Choroid plexus epithelial cell (primary cell): ENCODE measurements around the gene ADGRD1.

Source experiments
- DNase-seq: peaks from one replicate; pipeline ENCODE4 v3.0.0-alpha.2; 2010; ENCODE audit warnings: low read depth
- H3K4me3 ChIP-seq: 2 replicates; pipeline ENCODE4 v1.5.1; 2011; ENCODE audit warnings: low read depth, mild to moderate bottlenecking, control low read depth, low read length, moderate library complexity
- TF ChIP-seq, protein P1 (sequence below): conservative IDR thresholded peaks from 2 replicates; pipeline ENCODE4 v1.5.1; 2011; ENCODE audit warnings: low read depth, mild to moderate bottlenecking, control low read depth, inconsistent platforms, low read length, moderate library complexity

The ADGRD1 gene

GRCh38 chr12:130970165-130970907, 16.6 kb downstream of the ADGRD1 start:
- TF ChIP-seq, protein P1, sequence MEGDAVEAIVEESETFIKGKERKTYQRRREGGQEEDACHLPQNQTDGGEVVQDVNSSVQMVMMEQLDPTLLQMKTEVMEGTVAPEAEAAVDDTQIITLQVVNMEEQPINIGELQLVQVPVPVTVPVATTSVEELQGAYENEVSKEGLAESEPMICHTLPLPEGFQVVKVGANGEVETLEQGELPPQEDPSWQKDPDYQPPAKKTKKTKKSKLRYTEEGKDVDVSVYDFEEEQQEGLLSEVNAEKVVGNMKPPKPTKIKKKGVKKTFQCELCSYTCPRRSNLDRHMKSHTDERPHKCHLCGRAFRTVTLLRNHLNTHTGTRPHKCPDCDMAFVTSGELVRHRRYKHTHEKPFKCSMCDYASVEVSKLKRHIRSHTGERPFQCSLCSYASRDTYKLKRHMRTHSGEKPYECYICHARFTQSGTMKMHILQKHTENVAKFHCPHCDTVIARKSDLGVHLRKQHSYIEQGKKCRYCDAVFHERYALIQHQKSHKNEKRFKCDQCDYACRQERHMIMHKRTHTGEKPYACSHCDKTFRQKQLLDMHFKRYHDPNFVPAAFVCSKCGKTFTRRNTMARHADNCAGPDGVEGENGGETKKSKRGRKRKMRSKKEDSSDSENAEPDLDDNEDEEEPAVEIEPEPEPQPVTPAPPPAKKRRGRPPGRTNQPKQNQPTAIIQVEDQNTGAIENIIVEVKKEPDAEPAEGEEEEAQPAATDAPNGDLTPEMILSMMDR, result no peak
- no peak for DNase-seq
- H3K4me3 ChIP-seq, result no peak overlapping the region

DNA sequence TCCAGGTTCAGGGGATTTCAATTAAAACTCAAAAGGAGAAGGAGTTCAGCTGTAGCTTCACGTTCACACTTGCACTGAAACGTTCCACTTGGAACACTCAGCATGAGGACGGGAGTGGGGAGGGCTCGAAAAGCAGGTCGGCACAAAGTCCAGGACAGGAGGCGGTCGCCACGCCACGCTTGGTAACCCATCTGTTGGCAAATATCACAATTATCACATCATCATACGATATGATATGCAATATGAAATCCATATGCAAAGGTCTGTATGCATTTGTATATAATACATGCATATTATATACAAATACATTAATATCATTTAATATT, 17.2 kb downstream of the ADGRD1 start:
- no peak for DNase-seq
- H3K4me3 ChIP-seq, result no peak overlapping the region
- TF ChIP-seq, protein P1, result no peak

DNA sequence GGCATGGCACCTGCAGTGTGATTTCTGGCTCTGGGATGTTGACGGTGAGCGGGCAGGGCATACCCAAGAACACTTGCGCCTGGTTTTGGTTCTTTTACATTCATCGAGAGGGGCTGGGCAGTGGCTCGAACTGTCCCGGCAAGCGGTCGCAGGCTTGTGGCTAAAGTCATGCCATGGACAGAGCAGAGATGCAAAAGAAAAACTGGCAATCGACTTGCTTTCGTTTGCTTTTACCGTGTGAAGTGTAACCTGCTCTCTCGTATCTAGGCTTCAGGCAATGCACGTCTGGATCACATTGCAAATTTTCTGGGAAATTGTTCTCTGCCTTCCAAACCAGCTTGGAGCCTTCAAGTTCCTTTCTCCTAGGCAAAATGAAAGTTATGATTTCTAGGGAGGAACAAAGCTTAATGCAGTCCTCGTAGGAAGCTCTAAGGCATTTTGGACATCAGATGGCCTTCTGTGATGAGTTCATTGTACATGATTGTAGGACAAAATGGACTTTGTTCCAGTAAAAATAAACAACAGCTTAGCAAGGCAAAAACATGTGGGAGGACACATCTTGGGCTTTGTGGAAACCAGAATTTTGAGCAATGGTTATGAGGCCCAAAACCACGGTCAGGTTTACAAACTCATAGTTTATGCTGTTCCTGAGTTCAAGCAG, 18.3 kb downstream of the ADGRD1 start:
- TF ChIP-seq, protein P1, result no peak
- H3K4me3 ChIP-seq, result no peak overlapping the region
- DNase-seq, result no peak

- TF ChIP-seq, protein P1, result no peak
- no peak overlapping the region for H3K4me3 ChIP-seq
- DNase-seq, result no peak
Observed at GRCh38 chr12:130972586-130972950, 18.9 kb downstream of the ADGRD1 start.

GRCh38 chr12:130973109-130973508, 19.4 kb downstream of the ADGRD1 start:
- no peak overlapping the region for H3K4me3 ChIP-seq
- TF ChIP-seq, protein P1, result no peak
- DNase-seq, result no peak

- no peak overlapping the region for H3K4me3 ChIP-seq
- TF ChIP-seq, protein P1, result no peak
- DNase-seq, result no peak
Observed at GRCh38 chr12:130973906-130974305, 20.2 kb downstream of the ADGRD1 start.

DNA sequence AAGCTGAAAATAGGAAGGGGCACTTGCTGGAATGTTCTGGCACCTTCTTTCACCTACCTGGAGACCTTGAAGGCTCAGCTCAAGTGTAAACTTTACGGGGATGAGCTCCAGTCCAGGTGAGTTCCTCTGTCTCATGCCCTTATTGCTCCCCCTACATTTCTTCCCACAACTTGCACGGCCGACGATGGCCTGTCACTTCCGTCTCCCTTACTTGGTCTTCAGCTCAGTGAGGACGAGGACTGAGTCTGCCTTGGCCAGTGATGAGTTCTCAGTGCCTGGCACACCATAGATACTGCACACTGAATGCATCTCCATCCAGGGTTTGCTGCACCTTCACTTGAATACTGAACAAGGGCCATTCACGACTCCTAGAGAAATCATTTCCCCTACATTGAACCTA, 21.4 kb downstream of the ADGRD1 start:
- H3K4me3 ChIP-seq, result no peak overlapping the region
- TF ChIP-seq, protein P1, result no peak

More for the DNA sequence above, 21.4 kb downstream of the ADGRD1 start:
- no peak for DNase-seq
